ENCODE data around the gene ESRP2. TPM values are rescaled to one million over a fixed set of nuclear protein-coding genes. Genes with fewer than 3 reads are reported as not detected.

Gene ESRP2
- total and polyA plus RNA-seq, 2 donors: 7.1 to 8.4 TPM

Small RNA genes lying within 50 kb of the gene (small RNA-seq; reads per million reads assigned to genes)
- gene RF00554: not detected
- not detected for gene RNU6-1262P

Other genes with a start within 250 kb of the ESRP2 start
- gene DPEP2, start 236.6 kb downstream of the ESRP2 start, total RNA-seq: 2.3 TPM
- 2.5 TPM for gene DPEP2, start 236.6 kb downstream of the ESRP2 start, polyA plus RNA-seq
- not detected for gene DPEP2NB, start 220.2 kb downstream of the ESRP2 start, total RNA-seq
- gene DPEP2NB, start 220.2 kb downstream of the ESRP2 start, polyA plus RNA-seq: not detected
- 6.4 TPM for gene DDX28, start 212.9 kb downstream of the ESRP2 start, total RNA-seq
- 11.5 TPM for gene DDX28, start 212.9 kb downstream of the ESRP2 start, polyA plus RNA-seq
- 14.7 TPM for gene DUS2, start 212.8 kb downstream of the ESRP2 start, total RNA-seq
- gene DUS2, start 212.8 kb downstream of the ESRP2 start, polyA plus RNA-seq: 8.5 TPM
- 27.1 TPM for gene NFATC3, start 150.8 kb downstream of the ESRP2 start, total RNA-seq
- 20.2 TPM for gene NFATC3, start 150.8 kb downstream of the ESRP2 start, polyA plus RNA-seq
- gene PLA2G15, start 9.2 kb upstream of the ESRP2 start, total RNA-seq: 14.1 TPM
- gene PLA2G15, start 9.2 kb upstream of the ESRP2 start, polyA plus RNA-seq: 12.7 TPM
- gene SLC7A6, start 28.4 kb upstream of the ESRP2 start, total RNA-seq: 16.9 TPM
- 14.0 TPM for gene SLC7A6, start 28.4 kb upstream of the ESRP2 start, polyA plus RNA-seq
- gene SLC7A6OS, start 74.8 kb upstream of the ESRP2 start, total RNA-seq: 15.0 TPM
- 9.8 TPM for gene SLC7A6OS, start 74.8 kb upstream of the ESRP2 start, polyA plus RNA-seq
- gene PRMT7, start 74.9 kb upstream of the ESRP2 start, total RNA-seq: 53.2 TPM
- 38.7 TPM for gene PRMT7, start 74.9 kb upstream of the ESRP2 start, polyA plus RNA-seq
- gene SMPD3, start 212.4 kb upstream of the ESRP2 start, total RNA-seq: 2.0 TPM
- 0.18 TPM for gene SMPD3, start 212.4 kb upstream of the ESRP2 start, polyA plus RNA-seq